Mesenchymal stem cell (in vitro differentiated cells and primary cell): Measurements from ENCODE around the gene ACP1.

Source experiments
- DNase-seq: peaks from one replicate; pipeline ENCODE4 v3.0.0-alpha.2; 2013
- H2AFZ ChIP-seq: one replicate; pipeline ENCODE4 v1.6.1; 2013; ENCODE audit warnings: low read depth, mild to moderate bottlenecking, control low read depth, inconsistent platforms, low read length, moderate library complexity
- H2AK5ac ChIP-seq: 2 replicates; pipeline ENCODE4 v1.6.1; 2013; ENCODE audit warnings: low read length, moderate library complexity, mild to moderate bottlenecking, inconsistent platforms; ENCODE audit not compliant: severe bottlenecking
- H2BK120ac ChIP-seq: one replicate; pipeline ENCODE4 v1.6.1; 2013; ENCODE audit warnings: low read depth, mild to moderate bottlenecking, inconsistent platforms, low read length, moderate library complexity
- H2BK12ac ChIP-seq, 2 experiments: one replicate each; pipeline ENCODE4 v1.6.1; 2013; ENCODE audit warnings: inconsistent platforms in 2 of 2, low read length in 2 of 2, mild to moderate bottlenecking in 2 of 2, moderate library complexity in 2 of 2, control low read depth in 1 of 2
- H2BK15ac ChIP-seq: one replicate; pipeline ENCODE4 v1.6.1; 2013; ENCODE audit warnings: mild to moderate bottlenecking, low read depth, inconsistent platforms; ENCODE audit not compliant: poor library complexity, severe bottlenecking
- H2BK5ac ChIP-seq: 2 replicates; pipeline ENCODE4 v1.6.1; 2013; ENCODE audit warnings: low read depth, mild to moderate bottlenecking, low read length, control low read depth, inconsistent platforms; ENCODE audit not compliant: poor library complexity, severe bottlenecking
- H3K14ac ChIP-seq, 2 experiments: one replicate each; pipeline ENCODE4 v1.6.1; 2013; ENCODE audit warnings: inconsistent platforms in 2 of 2, low read length in 2 of 2, control low read depth in 1 of 2, mild to moderate bottlenecking in 1 of 2, moderate library complexity in 1 of 2
- H3K18ac ChIP-seq, 2 experiments: one replicate each; pipeline ENCODE4 v1.6.1; 2013; ENCODE audit warnings: inconsistent platforms in 2 of 2, low read length in 2 of 2, control low read depth in 1 of 2, low read depth in 1 of 2, mild to moderate bottlenecking in 1 of 2
- H3K23ac ChIP-seq, 2 experiments: one replicate each; pipeline ENCODE4 v1.6.1; 2013; ENCODE audit warnings: inconsistent platforms in 2 of 2, low read length in 2 of 2, mild to moderate bottlenecking in 2 of 2, moderate library complexity in 2 of 2, control low read depth in 1 of 2
- H3K27ac ChIP-seq: 2 replicates; pipeline ENCODE4 v1.5.1; 2013; ENCODE audit warnings: mild to moderate bottlenecking, moderate library complexity, low read length, control low read depth, inconsistent platforms; ENCODE audit not compliant: poor library complexity, severe bottlenecking
- H3K27me3 ChIP-seq, 2 experiments: 2 replicates each; pipeline versions ENCODE4 v1.6.1 to v1.7.0; 2013; ENCODE audit warnings: low read length in 2 of 2, mild to moderate bottlenecking in 2 of 2, moderate library complexity in 2 of 2, control low read depth in 1 of 2, inconsistent platforms in 1 of 2; ENCODE audit not compliant: control insufficient read depth in 1 of 2, insufficient read depth in 1 of 2
- H3K36me3 ChIP-seq, 2 experiments: 2 replicates each; pipeline versions ENCODE4 v1.6.1 to v1.7.0; 2013; ENCODE audit warnings: low read length in 2 of 2, control low read depth in 1 of 2, inconsistent platforms in 1 of 2, low read depth in 1 of 2, mild to moderate bottlenecking in 1 of 2; ENCODE audit not compliant: insufficient read depth in 2 of 2, control insufficient read depth in 1 of 2
- H3K4ac ChIP-seq, 2 experiments: one replicate each; pipeline ENCODE4 v1.6.1; 2013; ENCODE audit warnings: inconsistent platforms in 2 of 2, low read length in 2 of 2, mild to moderate bottlenecking in 2 of 2, moderate library complexity in 2 of 2, control low read depth in 1 of 2, low read depth in 1 of 2
- H3K4me1 ChIP-seq: 2 replicates; pipeline ENCODE4 v1.6.1; 2013; ENCODE audit warnings: low read depth, low read length, control low read depth; ENCODE audit not compliant: control insufficient read depth, insufficient read depth
- H3K4me2 ChIP-seq: 2 replicates; pipeline ENCODE4 v1.6.1; 2013; ENCODE audit warnings: low read length, mild to moderate bottlenecking, inconsistent platforms; ENCODE audit not compliant: poor library complexity, severe bottlenecking
- H3K4me3 ChIP-seq, 2 experiments: 2 replicates each; pipeline versions ENCODE4 v1.5.1 to v1.7.0; 2013; ENCODE audit warnings: low read length in 2 of 2, mild to moderate bottlenecking in 2 of 2, control low read depth in 1 of 2, low read depth in 1 of 2; ENCODE audit not compliant: insufficient read depth in 1 of 2
- H3K79me1 ChIP-seq: replicated peaks from 2 replicates; pipeline ENCODE4 v1.6.1; 2013; ENCODE audit warnings: mild to moderate bottlenecking, control low read depth, low read length, inconsistent platforms; ENCODE audit not compliant: poor library complexity, severe bottlenecking
- H3K9ac ChIP-seq: 2 replicates; pipeline ENCODE4 v1.7.0; 2013; ENCODE audit warnings: mild to moderate bottlenecking, low read length, moderate library complexity
- H3K9me3 ChIP-seq: 2 replicates; pipeline ENCODE4 v1.7.0; 2013; ENCODE audit warnings: mild to moderate bottlenecking, low read length; ENCODE audit not compliant: control insufficient read depth
- H4K8ac ChIP-seq: one replicate; pipeline ENCODE4 v1.6.1; 2013; ENCODE audit warnings: inconsistent platforms, mild to moderate bottlenecking, low read length, moderate library complexity
- H4K91ac ChIP-seq: one replicate; pipeline ENCODE4 v1.6.1; 2013; ENCODE audit warnings: mild to moderate bottlenecking, low read length, inconsistent platforms
- WGBS: methylation state at CpG from one replicate; pipeline ENCODE4 v1.1.7; 2013; ENCODE audit warnings: mixed read lengths; 5-methylcytosine and 5-hydroxymethylcytosine counted together

ACP1 gene

GRCh38 chr2:248724-249123 is 16.0 kb upstream of the ACP1 start:
- Histone ChIP-seq H3K4me1 (no peaks in the 10 kb centered on the region), H3K4me3 (no peak overlapping the region), H2BK5ac (no peak overlapping the region), H2BK15ac (no peak overlapping the region), H3K27me3 (no peaks in the 10 kb centered on the region), H3K23ac (no peak overlapping the region), H3K9ac (no peak overlapping the region), H3K4me2 (no peak overlapping the region), H4K8ac (no peak overlapping the region), H3K14ac (no peak overlapping the region), H3K9me3 (no peaks in the 10 kb centered on the region), H2AFZ (no peak overlapping the region), H3K18ac (no peak overlapping the region), H2BK12ac (no peak overlapping the region), H3K27ac (no peak overlapping the region), H3K4ac (no peak overlapping the region), H3K79me1 (no peaks in the 10 kb centered on the region), H2BK120ac (no peak overlapping the region), H3K36me3 (peaks cover 12 to 67% of the 10 kb centered on the region in 2 experiments), H2AK5ac (no peak overlapping the region), H4K91ac (no peak overlapping the region)
- no peak for DNase-seq
- WGBS = no CpG with 5 or more reads among the region's 2 CpGs

DNA sequence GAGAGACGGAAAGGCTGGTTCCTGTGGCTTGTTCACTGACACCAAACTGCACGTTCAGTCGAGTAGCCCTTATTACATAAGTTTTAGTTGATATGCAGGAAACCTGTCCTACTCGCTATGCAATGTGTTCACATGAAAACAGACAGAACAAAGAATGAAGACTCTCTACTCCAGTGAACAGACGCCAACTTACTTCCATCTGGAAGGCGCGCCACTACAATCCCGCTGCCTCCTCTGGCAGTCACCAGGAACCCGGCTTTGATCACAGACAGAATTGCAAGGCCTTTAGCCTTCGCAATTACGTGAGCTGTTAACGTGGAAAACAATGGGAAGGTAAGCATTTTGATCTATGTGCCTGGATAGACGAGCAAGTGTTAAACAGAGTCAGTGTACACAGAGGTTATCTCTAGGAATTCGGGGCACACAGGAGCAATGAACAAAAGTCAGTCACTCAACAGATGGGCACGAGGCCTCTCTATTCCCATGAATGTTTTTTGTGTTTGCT is 15.2 kb upstream of the ACP1 start:
- no peak overlapping the region for H3K27ac ChIP-seq
- no peak overlapping the region for H2AK5ac ChIP-seq
- no peak overlapping the region for H2BK120ac ChIP-seq
- 95% methylated on average over 13 of the region's 15 CpGs for WGBS
- H3K27me3 ChIP-seq = no peaks in the 10 kb centered on the region
- H3K9me3 ChIP-seq = no peaks in the 10 kb centered on the region
- H4K8ac ChIP-seq = no peak overlapping the region
- no peak overlapping the region for H3K4ac ChIP-seq
- no peaks in the 10 kb centered on the region for H3K4me1 ChIP-seq
- no peak overlapping the region for H2BK5ac ChIP-seq
- no peak for DNase-seq
- no peak overlapping the region for H3K23ac ChIP-seq
- H2BK12ac ChIP-seq = no peak overlapping the region
- no peak overlapping the region for H2AFZ ChIP-seq
- H3K36me3 ChIP-seq = peaks cover 11 to 62% of the 10 kb centered on the region in 2 experiments
- no peak overlapping the region for H3K18ac ChIP-seq
- no peak overlapping the region for H2BK15ac ChIP-seq
- H3K4me3 ChIP-seq = no peak overlapping the region
- no peak overlapping the region for H3K4me2 ChIP-seq
- H4K91ac ChIP-seq = no peak overlapping the region
- H3K14ac ChIP-seq = no peak overlapping the region
- no peak overlapping the region for H3K9ac ChIP-seq
- no peaks in the 10 kb centered on the region for H3K79me1 ChIP-seq

DNA sequence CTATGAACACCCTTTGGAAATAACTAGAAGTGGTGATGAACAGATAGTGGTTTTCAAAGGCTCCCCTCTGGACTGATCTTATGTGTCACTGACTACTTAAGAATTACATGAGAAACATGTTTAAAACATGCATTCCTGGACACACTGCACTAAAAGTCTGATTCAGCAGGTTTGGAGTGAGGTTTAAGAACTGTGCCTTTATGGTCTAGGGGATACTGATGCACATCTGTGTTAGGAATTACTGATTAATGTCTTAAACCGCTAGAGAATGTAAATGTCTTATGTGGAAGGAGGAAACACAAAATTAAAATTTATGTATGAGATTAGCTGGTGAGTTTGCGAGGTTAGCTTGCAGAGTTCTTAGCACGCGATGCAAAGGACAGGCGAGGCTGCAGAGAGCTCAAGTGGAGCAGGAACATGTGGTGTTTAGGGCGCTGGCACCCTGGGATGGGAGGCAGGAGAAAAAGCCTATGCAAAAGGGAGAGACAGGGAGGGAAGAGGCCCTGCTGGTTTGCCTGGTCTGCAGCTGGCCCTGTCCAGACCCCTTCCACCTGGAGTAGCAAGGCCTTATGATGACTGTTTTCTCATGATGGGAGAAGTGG is 12.6 kb upstream of the ACP1 start:
- no peak overlapping the region for H3K18ac ChIP-seq
- H4K91ac ChIP-seq = no peak overlapping the region
- no peak overlapping the region for H2BK15ac ChIP-seq
- no peak overlapping the region for H2BK5ac ChIP-seq
- no peak for DNase-seq
- H2AK5ac ChIP-seq = no peak overlapping the region
- no peak overlapping the region for H3K23ac ChIP-seq
- H3K4me3 ChIP-seq = no peak overlapping the region
- H3K79me1 ChIP-seq = no peaks in the 10 kb centered on the region
- H2BK12ac ChIP-seq = no peak overlapping the region
- H3K27ac ChIP-seq = no peak overlapping the region
- H3K9ac ChIP-seq = no peak overlapping the region
- no peak overlapping the region for H2AFZ ChIP-seq
- no peaks in the 10 kb centered on the region for H3K9me3 ChIP-seq
- peaks cover 6 to 47% of the 10 kb centered on the region in 2 experiments for H3K36me3 ChIP-seq
- H3K27me3 ChIP-seq = no peaks in the 10 kb centered on the region
- H4K8ac ChIP-seq = no peak overlapping the region
- H3K4me2 ChIP-seq = no peak overlapping the region
- H3K4ac ChIP-seq = no peak overlapping the region
- no peaks in the 10 kb centered on the region for H3K4me1 ChIP-seq
- no peak overlapping the region for H2BK120ac ChIP-seq
- 93% methylated on average over 6 of the region's 6 CpGs for WGBS
- no peak overlapping the region for H3K14ac ChIP-seq

- H3K79me1 ChIP-seq = no peaks in the 10 kb centered on the region
Measured at GRCh38 chr2:253202-253638, 11.5 kb upstream of the ACP1 start.

More at GRCh38 chr2:253202-253638, 11.5 kb upstream of the ACP1 start:
- Histone ChIP-seq H2AFZ (no peak overlapping the region), H3K4me2 (no peak overlapping the region), H2BK5ac (no peak overlapping the region), H3K14ac (no peak overlapping the region), H3K27ac (no peak overlapping the region), H3K9ac (no peak overlapping the region), H4K8ac (no peak overlapping the region), H2BK15ac (no peak overlapping the region), H2BK12ac (no peak overlapping the region), H3K18ac (no peak overlapping the region), H3K23ac (no peak overlapping the region), H3K4me1 (no peaks in the 10 kb centered on the region), H3K4me3 (no peak overlapping the region), H2BK120ac (no peak overlapping the region), H3K36me3 (peaks cover 6 to 41% of the 10 kb centered on the region in 2 experiments), H2AK5ac (no peak overlapping the region), H3K9me3 (peaks cover 6% of the 10 kb centered on the region), H3K4ac (no peak overlapping the region), H4K91ac (no peak overlapping the region), H3K27me3 (no peaks in the 10 kb centered on the region)
- WGBS = 80% methylated on average over 8 of the region's 8 CpGs
- no peak for DNase-seq
